GM19238 (cell line): Measurements from ENCODE around the gene NFAT5.
"Not testable (repeated sequence)": the region's sequence is repeated elsewhere in the genome, so short reads cannot be mapped to it uniquely, and the experiment has no call there.

Experiments used
- DNase-seq: peaks from one replicate; pipeline ENCODE4 v3.0.0; 2011; ENCODE audit warnings: low spot score; ENCODE audit not compliant: insufficient read length

NFAT5 gene

DNA sequence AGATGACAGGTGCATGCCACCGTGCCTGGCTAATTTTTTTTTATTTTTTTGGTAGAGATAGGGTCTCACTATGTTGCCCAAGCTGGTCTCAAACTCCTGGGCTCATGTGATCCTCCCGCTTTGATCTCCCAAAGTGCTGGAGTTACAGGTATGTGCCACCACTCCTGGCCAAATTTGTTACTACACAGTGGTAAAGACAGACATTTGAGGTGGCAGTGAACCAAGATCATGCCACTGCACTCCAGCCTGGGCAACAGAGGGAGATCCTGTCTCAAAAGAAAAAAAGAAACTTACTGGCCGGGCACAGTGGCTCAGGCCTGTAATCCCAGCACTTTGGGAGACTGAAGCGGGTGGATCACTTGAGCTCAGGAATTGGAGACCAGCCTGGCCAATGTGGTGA lies 163.3 kb downstream of the NFAT5 start:
- not testable (repeated sequence) for DNase-seq

DNA sequence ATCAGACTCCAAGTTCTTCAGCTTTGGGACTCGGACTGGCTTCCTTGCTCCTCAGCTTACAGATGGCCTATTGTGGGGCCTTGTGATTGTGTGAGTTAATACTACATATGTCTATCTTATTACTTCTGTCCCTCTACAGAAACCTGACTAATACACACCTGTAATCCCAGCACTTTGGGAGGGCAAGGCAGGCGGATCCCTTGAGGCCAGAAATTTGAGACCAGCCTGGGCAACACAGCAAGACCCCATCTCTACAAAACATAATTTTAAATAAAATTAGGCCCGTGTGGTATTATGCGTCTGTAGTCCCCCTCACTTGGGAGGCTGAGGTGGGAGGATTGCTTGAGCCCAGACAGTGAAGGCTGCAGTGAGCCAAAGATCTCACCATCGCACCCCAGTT lies 165.5 kb downstream of the NFAT5 start:
- not testable (repeated sequence) for DNase-seq

DNA sequence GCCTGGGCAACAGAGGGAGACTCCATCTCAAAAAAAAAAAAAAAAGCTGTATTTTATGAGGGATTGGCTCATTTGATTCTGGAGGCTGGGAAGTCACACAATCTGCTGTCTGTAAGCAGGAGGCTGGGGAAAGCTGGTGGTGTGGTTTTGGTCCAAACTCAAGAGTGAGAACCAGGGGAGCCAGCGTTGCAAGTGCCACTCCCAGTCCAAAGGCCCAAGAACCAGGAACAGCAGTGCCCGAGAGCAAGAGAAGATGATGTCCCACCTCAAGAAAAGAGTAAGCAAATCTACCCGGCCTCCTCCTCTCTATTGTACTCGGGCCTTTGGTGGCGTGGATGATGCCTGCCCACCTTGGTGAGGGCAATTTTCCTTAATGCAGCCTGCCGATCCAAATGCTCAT lies 166.3 kb downstream of the NFAT5 start:
- no peak for DNase-seq

DNA sequence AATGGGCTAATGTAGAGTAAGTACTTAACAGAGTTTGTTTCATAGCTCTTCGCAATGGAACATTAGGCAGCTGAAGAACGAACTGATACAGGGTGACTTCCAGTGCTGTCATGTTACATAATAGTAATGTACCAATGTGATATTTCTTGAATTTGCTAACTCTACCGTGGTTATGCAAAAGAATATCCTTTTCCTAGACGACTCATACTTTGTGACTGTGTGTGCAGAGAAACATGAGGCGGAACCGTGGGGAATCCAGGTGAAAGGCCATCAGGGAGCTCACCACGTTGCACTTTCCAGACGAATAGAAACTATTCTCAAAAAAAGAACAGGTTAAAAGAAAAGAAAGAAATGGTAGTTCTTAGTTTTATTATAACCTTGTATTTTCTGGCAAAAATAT lies 175.8 kb downstream of the NFAT5 start:
- DNase-seq = no peak

DNA sequence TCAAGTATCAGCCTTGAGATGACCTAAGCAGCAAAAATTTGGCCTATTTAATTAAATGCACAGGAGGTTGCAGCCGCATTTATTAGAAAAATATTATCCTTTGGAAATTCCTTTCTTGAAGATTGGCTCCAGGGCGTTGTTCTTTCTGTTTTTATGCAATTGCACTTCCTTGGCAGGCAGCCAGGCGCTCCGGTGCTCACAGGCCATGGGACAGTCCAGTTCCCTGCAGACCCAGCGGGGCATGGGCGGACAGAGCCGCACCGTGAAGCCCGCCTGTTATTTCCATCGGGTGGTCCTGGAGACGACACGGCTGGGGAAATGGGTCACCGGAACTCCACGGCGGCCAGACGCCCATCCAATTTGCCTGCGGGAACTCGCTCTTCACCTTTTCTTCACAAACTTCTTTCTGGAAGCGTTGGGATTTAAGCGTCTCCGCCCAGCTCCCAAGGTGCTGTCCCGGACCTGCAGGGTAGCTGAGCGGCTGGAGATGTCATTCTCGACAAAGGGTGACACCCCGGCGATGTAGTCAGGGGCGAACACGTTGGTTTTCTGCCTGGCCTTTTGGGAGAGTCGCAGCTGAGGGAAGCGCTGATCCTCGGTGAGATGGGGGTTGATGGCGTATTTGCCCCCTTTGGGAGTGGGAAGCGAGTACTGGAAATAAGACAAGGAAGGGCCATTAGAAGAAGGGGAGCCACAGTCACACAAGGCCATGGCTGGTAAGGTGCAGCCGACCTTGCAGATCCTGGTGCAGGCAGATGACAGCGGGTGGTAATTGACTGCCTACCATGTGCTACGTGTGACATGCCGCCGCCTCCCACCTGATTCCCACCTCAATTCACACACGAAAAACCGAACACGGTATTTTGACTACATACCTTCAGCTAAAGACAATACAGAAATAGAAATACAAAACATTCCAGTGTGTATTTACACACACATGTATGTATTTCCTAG lies 176.5 kb downstream of the NFAT5 start:
- DNase-seq = no peak

DNA sequence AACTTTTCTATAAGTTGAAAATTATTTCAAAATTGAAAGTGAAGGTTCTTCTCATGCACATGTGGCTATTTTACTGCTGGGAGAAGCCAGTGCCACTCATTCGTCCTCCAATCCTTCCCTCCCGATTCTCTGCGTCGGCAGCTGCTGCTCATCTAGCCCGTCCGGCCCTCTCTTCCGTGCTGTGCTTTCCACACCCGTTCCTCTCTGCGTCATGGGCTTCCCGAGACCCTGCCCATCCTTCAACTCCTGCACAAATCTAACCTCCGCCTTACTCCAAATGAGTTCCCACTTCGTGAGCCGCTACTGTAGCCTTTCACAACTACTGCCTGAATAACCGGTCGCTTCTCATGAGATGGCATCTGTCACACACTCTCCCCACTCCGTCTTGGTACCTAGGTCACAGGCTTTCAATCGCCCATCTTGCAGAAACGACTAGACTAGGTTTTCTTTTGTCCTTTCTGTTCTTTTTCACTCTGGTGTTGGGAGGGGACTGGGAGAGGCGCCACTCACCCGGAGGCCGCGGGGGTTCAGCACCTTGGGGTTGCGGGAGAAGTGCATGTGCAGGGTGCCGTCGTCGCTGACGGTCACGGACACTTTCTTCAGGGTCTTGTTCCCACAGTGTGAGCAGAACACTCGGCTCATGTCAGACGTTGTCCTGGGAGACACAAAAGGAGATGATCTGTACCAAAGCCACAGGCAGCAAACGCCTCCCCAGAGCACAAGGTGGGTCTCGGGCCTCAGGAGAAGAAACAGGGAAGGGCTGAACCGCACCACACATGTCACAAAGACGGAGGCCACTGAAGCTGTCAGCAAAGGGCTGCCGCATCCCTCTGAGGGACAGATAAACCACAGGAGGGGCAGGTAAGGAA lies 178.8 kb downstream of the NFAT5 start:
- no peak for DNase-seq

DNA sequence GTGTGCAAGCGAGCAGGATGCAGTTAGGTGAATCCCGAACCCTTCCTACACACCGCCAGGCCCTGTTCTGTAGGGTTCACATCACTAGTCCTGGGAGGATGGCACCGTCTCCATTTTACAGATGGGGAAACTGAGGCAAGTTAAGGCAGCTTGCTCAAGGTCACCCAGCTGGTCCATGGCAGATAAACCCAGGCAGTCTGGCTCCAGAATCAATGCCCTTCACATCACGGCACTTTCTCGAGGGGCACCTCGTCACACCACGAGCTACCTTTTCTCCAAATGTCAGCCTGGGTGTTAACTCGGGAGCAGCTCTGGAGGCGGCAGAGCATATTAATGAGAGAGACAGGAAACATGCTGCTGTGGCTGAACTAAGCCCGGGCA lies 179.5 kb downstream of the NFAT5 start:
- DNase-seq = no peak

DNA sequence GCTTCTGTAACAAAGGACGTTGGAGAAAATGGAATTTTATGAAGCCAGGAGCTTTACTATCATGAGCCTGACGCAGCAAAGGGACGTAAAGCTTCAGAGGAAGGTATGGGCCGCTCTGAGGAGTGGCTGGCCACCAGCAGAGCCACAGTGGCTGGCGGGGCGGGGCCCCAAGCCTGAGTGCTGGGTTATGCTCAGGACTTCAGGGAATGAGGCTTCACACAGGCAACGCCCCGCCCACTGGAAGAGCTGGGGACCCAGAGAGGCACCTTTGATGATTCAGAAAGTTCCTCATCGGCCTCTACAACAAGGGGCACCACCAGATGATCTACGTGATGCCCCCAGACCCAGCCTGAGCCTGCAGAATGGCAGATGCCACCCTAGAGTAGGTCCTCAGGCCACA lies 180.2 kb downstream of the NFAT5 start:
- no peak for DNase-seq

DNA sequence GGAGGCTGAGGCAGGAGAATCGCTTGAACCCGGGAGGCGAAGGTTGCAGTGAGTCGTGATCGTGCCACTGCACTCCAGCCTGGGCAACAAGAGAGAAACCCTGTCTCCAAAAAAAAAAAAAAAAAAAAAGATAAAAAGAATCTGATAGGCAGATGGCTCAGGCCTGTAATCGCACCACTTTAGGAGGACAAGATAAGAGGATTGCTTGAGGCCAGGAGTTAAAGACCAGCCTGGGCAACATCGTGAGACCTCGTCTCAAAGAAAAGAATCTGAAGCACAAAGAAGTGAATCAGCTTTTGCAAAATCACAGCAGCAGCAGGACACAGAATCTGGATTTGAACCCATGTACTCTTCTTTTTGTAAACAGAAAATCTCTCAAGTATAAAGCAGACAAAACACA lies 181.3 kb downstream of the NFAT5 start:
- DNase-seq = no peak

DNA sequence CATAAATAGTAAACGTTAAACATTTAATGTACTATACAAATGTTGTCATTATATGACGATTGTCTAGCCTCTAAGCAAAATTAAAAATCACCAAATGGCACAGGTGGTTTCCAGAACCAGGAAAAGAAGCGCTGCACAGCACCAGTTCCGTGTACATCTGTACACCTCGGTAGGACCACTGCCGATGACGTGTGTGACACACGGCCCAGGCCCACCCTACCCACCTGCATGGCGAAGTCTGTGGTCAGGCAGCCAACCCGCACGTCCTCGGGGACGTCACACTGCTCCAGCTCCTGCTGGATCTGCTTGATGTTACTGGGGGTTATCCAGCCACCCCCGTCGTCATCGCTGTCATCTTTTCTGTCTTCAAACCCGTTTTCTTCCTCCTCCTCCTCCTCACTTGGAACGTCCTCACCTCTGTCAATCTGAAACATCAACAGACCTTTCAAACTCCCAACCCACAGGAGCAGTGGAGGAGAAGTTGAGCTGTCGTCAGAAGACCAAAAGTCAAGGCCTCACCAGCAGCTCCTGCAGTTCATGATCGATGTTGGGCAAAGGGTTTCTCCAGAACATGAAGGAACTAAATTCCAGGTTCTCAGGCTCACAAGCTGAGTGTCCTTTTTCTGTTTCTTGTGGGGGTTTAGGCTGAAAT lies 183.1 kb downstream of the NFAT5 start:
- no peak for DNase-seq

DNA sequence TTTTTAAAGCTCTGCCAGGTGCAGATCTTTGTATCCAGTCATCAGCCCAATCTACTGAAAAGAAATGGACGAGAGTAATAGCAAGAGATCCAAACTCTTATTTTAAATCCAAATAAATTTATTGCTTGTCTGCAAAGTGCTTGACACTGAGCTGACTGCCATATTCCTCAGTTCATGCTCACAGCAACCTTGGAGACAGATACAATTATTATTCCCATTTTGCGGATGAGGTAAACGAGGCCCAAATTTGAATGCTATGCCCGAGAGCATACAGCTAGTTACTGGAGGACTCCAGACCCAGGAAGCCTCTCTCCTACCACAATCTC lies 188.3 kb downstream of the NFAT5 start:
- DNase-seq = no peak
